NCI-H226 (cell line): ENCODE data around the gene MON1A.

Source experiments
- DNase-seq: peaks from one replicate; pipeline ENCODE4 v3.0.0-alpha.2; 2015

Gene MON1A

DNA sequence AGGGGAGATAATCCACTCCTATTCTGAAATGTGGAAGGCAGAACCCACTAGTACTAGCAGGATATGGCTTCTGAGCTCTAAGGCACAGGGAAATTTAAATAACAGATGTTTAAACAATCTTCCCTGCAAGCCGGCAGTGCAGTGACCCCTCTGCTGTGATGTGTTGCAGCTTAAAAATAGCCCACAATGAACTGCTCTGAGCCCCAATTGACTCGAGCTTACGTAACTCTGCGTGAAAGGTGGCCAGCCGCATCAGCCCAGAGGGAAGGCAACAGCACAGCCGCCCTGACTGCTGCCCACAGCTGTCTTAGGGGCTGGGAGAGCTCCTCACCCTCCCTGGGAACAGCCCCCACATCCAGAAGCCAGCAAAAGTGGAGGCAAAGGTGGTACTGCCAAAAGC is 47.4 kb downstream of the MON1A start:
- DNase-seq: no peak

DNA sequence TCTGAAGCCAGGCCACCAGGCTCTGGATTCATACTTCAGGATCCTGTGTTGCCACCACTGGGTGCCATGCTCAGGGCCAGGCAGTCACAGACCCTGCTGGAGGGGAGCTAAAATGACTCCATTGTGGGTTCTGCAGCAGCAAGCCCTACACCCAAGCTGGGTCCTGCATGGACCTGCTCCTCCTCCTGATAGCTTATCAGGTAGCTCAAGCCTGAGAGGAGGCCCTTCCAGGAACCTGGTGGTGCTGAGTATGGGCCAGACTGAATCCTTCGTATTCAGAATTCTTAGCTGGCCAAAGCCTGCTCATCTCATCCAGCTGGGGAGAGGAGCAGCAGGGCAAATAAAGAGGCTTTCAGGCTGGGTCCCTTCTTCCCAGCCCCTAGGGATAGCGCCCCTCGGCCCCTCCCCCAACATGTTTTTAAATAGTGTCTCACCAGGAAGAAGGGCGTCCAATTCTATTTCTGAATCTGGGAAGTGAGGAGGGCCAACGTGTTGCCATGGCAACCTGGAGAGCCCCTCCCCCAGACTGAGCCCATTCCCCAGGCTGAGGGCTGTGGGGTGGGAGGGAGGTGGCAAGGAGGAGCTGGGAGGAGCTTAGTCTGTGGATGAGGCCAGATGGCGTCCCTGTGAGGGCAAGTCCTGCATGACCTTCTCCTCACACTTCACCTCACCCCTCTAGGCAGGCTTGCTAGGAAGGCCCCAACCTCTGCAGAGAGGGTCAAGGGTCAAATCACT is 48.9 kb downstream of the MON1A start:
- no peak for DNase-seq

DNA sequence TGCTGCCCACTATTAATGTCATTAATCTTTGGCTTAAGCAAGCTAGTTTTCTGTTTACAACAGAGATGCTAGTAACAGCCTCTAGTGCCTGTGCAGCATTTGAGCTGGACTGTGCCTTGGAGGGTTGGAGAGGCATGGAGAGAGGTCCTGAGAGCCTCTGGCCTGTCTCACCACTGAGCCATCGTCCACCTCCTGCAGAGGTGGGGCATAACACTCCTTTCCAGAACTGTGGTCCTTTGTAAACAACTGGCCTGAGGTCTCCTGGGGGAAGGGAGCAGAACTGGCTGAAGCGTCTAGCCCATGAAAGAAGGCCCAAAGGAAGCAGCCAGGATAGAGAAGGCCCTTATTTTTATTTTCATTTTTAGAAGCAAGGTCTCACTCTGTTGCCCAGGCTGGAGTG is 49.9 kb downstream of the MON1A start:
- DNase-seq: no peak

DNA sequence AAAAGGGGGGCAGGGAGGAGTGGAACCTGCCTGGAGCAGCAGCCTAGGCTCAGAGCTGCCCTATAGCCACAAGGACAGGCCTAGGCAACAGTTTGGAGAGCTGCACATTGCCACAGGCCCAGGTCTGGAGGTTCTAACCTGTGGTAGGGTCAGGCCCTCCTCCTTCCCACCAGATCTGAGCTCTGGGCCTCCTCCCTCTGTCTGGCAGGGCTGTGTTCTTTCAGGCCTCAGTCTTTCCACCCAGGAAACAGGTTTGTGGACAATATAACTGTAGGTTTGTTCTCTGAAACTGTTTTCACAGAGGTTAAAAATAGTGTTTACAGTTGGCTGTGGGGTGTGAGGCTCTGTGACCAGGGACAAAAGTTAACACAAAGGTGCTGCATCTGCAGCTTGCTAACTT is 50.9 kb downstream of the MON1A start:
- no peak for DNase-seq

DNA sequence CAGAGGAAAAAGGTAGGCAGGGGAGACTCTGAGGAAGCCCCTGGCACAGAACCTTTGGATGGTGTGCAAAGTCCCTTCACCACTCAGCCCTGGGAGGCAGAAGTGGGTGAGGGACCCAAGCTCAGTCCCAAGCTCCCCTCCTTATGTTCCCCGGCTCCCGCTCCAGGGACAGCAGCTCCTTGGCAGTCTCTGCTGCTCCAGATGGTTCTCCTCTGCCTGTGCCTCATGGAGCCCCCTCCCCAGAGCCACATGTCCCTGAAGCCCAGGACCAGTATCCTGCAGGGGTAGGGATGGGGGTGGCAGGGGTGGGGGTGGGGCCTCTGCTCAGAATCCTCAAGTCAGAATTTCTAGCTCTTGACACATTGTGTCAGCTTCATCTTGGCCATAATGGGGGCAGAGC is 51.9 kb downstream of the MON1A start:
- DNase-seq: no peak

DNA sequence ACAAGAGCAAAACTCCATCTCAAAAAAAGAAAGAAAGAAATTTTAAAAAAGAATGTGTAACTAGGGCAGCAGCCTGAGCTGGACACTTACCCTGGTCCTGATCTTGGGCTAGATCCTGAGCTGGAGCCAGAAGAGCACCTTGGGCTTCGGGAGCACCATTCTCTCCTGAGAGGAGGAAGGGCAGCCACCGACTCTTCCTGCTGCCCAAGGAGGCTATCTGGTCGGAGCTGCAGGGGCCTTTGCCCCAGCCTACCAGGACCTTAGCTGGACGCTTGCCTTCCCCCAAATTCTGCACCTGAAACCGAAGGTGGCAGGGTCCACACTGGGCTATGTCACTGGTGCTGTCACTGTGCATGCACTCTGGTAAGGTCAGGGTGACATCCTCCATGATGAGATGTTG is 53.0 kb downstream of the MON1A start:
- no peak for DNase-seq

DNA sequence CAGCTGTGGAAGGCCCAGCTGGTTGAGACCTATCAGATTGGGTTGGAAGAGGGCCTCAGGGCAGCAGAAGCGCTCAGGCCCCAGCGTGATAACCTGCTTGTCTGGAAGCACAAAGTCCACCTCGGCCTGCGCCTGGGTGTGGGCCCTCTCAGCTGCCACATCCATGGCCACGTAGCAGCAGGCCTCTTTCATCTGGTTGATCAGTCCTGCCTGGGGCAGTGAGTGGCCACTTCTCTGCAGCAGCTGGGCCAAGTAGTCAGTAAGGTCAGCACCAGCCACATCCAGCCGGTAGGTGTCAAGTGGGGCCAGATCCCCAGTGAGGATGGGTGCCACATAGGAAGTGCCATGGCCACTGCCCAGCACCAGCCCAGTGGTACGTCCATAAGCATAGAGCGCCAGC is 56.0 kb downstream of the MON1A start:
- DNase-seq: no peak

DNA sequence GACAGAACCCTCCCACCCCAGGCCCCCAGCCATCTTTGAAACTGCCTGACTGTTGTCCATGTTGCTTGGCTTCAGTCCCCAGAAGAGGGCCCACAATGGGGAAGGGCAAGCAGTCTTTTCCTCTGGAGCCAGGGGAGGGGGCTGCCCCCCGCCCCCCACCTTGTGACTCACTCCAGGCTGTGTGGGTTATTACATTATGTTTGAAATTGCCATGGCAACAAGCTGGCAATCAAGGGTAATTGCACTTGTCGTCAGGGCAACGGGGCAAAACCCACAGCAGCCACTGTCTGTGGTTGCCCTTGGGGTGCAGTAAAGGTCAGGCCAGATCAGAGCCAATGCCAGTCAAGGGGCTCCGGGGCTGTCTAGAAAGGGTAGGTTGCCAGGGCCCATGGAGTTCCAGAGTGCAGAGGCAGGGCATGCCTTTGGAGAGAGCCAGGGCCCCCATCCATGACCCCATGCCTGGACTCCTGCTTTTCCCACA is 56.8 kb downstream of the MON1A start:
- DNase-seq: no peak

DNA sequence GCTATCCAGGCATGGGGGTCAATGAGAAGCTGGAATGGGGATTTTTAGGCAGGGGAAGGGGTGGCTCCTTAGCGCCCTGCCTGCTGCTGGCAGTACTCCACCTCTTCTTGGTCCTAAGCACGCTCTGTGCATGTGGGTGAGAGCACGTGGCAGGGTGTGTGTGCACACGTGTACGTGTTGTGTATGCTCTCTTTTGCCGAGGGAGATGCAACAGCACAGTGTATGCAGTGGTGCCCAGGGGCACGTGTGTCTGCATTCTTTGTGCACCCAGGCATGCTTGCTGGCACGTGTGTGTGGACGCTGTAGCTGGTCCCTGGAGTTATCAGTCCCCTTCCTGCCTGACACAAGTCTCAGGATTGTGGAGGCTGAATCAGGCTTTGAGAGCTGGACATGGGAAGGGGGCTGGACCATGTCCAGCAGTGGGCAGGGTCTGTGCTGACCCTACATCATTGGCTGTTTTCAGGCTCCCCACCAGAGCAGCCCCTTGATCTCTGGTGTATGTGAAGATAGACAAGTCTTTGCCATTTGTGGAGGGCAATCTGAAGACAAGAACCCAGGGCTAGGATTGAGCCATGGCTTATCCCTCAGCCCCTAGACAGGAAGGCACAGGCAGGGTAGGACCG is 58.0 kb downstream of the MON1A start:
- DNase-seq: no peak

DNA sequence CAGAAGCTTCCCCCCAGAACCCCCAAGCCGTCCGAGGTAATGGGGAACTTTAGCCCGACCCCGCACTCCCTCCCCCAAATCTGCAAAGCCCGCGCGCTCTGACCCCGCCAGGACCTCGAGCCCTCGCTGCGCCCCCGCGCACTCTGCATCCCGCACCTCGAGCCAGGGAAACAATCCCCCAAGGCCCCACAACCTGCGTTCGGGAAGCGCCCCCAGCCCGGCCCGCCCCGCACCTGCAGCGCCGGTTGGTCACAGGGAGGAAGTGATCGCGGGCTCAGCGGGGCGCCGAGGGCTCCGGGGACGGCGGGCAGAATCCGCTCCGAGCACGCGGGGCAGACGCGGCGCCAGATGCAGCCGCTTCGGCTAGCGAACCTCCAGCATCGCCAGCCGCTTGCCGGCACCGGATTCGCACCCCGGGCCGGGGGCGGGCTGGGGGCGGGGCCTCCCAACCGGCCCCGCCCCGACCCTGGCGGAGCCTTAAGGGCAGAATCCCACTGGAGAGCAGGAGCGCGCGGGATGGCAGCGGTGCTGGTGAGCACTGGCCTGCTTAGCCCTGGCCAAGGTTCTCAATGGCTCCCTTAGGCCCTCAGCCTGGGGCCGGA is 60.0 kb downstream of the MON1A start, which contains the start of gene CAMKV:
CAMKV (minus strand) TSS at position 382 of the 602 bp plus-strand sequence. CDS start 7,518 bp downstream, outside the sequence.
- no peak for DNase-seq

DNA sequence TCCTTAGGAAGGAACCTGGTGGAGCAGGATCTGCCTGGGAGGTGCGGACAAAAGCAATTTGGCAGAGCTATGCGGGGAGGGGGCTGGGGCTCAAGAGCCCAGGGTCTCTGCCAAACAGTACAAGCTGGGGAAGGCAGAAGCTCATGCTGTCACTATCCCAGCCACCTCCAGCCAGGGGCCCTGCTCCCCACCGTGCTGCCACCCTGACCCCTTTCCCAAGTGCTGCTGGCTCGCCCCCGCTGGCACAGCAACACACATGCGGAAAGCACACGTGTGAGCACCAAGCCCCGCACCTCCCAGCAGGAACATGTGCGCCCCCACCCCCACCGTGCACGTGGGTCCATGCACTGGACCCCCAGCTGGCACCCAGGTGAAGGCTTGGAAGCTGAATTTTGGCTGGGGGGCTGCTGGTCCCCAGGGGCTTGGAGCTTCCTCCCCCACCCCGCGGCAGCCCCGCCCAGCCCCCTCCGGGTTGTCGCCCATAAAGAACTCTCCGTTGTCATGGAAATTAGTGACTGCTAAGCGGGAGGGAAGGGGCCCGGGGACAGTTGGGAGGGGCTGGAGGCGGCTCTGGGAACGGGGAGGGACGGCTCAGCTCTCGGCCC is 60.6 kb downstream of the MON1A start:
- DNase-seq: no peak

DNA sequence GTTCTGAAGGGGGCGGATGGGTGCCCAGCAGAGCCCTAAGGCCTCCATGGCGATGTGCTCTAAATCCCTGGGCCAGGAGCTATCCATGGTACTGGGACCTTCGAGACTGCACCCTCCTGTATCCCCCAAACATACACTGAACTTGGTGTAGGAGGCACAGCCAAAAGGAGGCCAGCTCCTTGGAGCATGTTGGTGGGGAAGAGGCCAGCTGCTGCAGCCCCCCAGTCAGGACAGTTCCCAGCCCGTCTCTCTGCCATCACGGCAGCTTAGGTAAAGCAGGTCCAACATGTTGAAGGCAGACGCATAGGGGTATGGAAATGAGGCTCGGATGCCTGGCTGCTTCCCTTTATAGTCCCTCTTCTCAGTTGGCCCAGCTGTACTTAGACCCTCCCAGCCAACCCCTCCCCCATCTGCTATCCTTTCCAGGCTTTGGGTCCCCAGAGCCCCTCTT is 61.7 kb downstream of the MON1A start:
- peak; percentile 46 for DNase-seq

DNA sequence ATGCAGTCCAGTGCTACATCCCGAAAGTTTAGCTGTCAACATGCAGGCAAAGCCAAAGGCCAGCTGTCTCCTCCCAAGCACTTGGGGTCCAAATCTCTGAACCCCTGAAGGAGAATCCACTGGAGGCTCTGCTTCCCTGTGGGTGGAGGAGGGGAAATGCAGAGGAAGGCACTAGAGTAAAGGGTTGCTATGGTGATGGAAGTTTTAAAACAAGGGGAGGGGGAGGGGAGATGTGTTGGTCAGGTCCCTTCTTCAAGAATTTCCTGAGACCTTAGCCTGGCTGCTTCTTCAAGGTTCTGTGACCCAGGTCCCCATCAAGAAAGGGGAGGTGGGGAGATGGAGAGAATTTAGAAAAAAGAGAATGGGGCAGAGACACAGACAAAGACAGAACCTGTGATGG is 62.2 kb downstream of the MON1A start:
- DNase-seq: no peak

DNA sequence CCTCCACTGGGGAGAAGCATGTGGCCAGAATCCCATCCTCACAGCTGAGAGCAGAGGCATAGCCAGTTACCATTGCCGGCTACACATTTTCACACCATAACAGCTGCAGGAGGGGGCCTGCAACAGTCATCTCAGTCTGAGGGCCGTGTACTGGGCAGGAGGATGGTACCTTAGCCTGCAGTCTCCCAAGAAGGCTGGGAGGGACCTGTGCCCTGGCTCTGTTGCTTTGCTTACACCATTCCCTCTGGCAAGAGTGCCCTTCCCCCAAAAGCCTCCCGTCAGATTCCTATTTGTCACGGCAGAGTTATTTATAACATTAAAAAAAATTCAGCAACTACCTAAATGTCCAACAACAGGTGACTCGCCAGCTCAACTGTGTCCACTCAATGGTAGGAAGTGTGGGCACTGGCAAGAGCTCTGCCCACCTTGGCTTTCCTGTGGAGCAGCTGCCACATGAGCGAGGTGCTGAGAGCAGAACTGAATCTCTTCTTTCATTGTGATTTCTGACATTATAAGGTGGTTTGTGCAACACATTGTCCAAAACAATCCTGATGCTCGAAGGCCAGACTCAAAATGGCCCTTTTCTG is 64.3 kb downstream of the MON1A start:
- no peak for DNase-seq

DNA sequence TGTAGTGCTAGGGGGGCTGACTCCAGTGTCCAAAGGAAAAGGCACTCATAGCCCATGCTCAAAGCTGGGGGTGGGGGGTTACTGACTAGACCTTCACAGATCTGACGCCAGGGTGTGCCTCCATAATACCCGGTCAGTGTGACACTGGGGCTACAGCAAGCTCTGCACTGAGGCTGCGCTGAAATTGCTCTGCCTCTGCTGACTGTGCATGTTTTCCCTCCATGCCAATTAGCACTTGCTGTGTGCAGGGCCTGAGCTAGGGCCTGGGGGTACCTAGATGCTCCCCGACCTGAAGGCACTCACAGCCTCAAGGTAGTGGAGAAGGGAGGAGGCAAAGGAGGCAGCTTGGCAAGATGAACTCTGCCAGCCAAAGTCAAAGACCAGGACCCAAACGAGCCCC is 65.1 kb downstream of the MON1A start:
- no peak for DNase-seq

DNA sequence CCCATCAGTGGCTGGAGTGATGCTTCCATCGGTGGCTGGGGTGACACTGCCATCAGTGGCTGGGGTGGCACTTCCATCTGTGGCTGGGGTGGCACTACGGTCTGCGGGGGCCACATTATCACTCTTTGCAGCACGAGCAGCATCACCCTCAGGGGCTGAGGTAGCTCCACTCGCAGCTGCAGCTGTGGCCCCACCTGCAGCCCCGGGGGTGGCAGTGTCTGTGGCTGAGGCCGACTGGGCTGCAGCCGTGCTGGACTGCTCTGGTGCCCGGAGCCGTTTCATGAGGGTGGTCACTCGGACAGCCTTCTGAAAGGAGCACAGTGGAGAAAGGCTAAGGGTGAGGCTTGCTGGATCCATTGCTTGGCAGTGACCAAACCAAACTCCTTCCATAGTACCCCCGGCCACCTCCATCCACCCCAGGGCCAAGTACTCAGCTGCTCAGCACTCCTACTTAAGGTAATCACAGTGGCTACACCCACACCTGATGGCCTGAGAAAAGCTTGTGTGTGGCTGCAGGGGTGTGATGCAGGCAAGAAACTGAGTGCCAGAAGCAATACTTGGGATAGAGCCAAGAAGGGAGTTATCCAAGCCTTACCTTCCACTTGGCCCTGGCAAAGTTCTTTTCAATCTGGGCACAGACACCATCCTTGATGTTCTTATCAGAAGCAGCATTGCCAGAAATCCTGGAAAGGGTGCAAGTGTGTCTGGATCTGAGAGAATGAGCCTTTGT is 69.9 kb downstream of the MON1A start:
- no peak for DNase-seq
